ENCODE data around the gene LTA. TPM values are rescaled to one million over a fixed set of nuclear protein-coding genes. Genes with fewer than 3 reads are reported as not detected.

Gene LTA
- total RNA-seq, 1 donor from 2014 or later = not detected

DNA sequence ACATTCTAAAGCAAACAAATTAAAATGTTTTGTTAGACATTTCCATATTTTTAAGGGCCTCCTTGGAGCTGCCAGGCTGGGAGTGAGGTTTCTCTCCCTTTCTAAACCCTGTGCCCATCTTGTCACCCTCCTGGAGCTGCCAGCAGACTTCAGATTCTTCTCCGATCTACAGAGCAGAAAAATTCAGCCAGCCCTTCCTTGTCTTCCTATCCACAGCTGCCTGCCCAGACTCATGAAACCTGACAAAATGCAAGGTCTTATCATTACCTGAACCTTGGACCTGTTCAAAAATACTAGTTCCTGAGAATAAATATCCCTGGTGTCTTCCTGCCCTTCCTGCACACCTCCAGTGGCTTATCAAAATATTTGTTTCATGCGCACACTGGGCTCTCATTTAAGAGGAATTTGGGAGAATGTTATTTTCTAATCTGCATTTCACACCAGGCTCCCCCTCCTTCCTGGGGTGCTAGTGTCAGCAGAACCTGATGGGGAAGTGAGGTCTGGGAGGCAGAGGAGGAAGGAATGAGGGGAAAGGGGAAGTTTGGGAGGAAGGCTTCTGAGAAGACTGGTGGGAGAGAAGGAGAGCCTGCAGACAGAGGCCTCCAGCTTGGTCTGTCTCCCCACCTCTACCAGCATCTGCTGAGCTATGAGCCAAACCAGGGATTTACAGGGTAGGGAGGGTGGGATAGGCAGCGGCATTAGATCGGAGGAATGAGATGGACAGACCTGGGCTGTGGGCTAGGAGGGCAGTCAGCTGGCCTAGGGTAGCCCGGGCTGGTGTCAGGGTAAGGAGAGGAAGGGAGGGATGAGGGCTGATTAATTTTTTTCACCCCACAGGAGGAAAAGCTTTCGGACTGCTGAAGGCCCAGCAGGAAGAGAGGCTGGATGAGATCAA is 42.8 kb downstream of the LTA start, which contains the start of gene AIF1:
Gene AIF1 (plus strand): TSS at position 551 of the 895 bp plus-strand sequence. CDS start 96 bp downstream, at position 647.
- no peak for DNase-seq (ENCODE audit: low read depth)
- no peak within 1 kb of the TSS for H3K4me3 ChIP-seq (ENCODE audit: low read depth, low read length)
- TF ChIP-seq, protein P1, sequence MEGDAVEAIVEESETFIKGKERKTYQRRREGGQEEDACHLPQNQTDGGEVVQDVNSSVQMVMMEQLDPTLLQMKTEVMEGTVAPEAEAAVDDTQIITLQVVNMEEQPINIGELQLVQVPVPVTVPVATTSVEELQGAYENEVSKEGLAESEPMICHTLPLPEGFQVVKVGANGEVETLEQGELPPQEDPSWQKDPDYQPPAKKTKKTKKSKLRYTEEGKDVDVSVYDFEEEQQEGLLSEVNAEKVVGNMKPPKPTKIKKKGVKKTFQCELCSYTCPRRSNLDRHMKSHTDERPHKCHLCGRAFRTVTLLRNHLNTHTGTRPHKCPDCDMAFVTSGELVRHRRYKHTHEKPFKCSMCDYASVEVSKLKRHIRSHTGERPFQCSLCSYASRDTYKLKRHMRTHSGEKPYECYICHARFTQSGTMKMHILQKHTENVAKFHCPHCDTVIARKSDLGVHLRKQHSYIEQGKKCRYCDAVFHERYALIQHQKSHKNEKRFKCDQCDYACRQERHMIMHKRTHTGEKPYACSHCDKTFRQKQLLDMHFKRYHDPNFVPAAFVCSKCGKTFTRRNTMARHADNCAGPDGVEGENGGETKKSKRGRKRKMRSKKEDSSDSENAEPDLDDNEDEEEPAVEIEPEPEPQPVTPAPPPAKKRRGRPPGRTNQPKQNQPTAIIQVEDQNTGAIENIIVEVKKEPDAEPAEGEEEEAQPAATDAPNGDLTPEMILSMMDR (conservative IDR thresholded peaks at IDR 0.05; ENCODE audit: low read depth, low read length) = no peak

DNA sequence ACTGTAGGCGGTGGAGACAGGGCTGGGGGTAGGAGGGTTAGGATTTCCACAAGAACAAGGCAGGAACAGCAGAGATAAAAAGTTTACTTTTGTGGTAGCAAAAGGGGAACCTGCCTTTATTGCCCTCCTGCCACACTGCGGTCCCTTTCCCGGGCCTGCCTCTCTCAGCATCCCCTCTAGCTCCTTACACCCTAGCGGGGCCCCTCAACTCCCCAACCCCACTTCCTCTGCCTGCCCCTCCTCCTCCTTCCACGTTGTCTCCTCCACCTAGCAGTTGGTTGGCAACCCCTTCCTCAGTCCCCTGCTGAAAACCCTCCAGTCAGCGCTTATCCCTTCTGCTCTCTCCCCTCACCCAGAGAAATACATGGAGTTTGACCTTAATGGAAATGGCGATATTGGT is 43.7 kb downstream of the LTA start:
- TF ChIP-seq, protein P1 (conservative IDR thresholded peaks at IDR 0.05; ENCODE audit: low read depth, low read length) = no peak
- no peak overlapping the region for H3K4me3 ChIP-seq (ENCODE audit: low read depth, low read length)
- DNase-seq (ENCODE audit: low read depth) = no peak

DNA sequence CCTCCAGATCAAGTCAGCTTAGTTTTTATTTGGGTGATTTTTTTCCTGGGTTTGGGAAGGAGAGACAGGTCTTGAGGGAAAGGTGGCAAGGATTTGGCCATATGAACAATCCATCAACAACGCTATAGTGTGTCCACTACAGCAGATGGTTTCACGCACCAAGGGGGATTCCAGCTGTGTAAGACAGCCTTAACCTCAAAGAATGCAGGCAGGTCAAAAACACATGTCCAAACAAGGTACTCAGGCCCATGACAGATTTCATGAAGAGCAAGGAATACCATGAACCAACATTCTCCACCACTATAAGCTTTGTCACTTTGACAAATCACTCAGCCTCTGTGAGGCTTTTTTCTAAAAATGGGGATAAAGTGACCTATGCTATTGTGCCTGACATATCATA is 44.9 kb downstream of the LTA start:
- TF ChIP-seq, protein P1 (conservative IDR thresholded peaks at IDR 0.05; ENCODE audit: low read depth, low read length) = no peak
- no peak overlapping the region for H3K4me3 ChIP-seq (ENCODE audit: low read depth, low read length)
- DNase-seq (ENCODE audit: low read depth) = no peak

DNA sequence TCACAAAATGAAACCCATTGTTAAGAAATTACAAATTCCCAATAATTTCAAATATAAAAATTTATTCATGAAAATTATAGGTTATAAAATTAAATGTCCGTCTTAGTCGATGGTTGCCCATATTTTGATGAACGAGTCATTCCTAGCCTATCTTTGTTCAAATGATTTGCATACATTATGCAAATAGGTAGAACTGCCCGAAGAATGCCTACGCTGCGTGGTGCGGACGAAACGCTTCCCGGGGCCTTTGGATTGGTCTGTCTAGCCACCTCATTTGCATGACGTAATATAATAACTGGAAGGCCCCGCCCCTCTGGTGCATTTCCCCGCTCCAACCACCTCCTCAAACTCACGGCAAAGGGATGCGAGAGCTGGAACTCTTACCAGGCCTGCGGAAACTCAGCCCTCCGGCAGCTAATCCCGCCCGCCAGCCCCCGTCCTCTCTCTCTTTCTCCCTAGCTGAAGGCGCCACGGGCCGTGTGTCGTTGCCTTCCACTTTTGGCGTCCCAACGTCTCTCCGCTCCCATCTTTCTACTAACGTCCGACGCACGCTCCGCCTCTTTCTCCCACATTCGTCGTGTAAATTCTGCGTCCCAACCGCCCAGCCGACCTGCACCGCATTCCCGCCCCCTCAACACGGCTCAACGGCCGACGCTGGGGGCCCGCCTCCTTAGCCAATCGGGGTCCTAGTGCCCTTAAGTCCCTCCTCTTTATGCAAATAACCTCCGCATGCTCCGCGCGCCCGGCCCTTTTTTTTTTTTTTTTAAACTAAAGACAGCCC is 47.9 kb downstream of the LTA start:
- peak overlapping the region; percentile 94 for H3K4me3 ChIP-seq (ENCODE audit: low read depth, low read length)
- DNase-seq (ENCODE audit: low read depth) = peak; percentile 90
- TF ChIP-seq, protein P1 (conservative IDR thresholded peaks at IDR 0.05; ENCODE audit: low read depth, low read length) = no peak

DNA sequence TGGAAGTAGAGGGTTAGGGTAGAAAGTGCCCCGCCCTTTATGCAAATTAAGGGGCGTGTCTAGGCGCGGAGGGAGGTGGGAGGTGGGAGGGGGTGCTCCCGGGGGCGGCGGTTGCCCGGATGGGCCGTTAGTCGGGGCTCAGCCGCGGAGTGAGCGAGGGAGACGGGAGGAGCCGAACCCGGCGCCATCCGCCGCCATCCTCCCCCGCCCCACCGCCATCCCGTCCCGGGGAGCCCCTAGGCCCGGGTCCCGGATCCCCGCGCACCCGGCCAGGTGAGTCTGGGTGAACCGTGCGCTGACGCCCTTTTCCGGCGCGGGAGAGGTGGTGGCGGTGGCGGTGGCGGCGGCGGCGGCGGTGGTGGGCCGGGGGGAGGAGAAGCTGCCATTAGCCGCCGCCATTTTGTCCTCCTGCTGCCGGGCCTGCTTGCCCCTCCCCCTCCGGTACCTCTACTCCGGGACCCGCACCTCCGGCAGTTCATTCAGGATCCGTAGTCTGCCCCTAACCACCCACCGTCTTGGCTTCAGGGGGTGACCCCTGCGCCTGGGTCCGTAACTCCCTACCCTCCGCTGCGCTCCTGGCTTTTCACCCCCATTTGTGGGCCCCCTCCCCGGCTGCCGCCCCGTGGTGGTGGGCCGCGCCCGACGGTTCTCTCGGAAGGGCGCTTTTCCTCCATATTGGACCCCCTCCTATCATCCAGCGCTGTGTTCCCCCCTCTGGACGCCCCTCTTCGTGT is 48.7 kb downstream of the LTA start, which contains the start of gene PRRC2A:
Gene PRRC2A (plus strand): TSS at position 130 of the 734 bp plus-strand sequence. CDS start 2,075 bp downstream, outside the sequence.
- peak within 1 kb of the TSS; percentile 94 for H3K4me3 ChIP-seq (ENCODE audit: low read depth, low read length)
- DNase-seq (ENCODE audit: low read depth) = no peak
- TF ChIP-seq, protein P1 (conservative IDR thresholded peaks at IDR 0.05; ENCODE audit: low read depth, low read length) = no peak

DNA sequence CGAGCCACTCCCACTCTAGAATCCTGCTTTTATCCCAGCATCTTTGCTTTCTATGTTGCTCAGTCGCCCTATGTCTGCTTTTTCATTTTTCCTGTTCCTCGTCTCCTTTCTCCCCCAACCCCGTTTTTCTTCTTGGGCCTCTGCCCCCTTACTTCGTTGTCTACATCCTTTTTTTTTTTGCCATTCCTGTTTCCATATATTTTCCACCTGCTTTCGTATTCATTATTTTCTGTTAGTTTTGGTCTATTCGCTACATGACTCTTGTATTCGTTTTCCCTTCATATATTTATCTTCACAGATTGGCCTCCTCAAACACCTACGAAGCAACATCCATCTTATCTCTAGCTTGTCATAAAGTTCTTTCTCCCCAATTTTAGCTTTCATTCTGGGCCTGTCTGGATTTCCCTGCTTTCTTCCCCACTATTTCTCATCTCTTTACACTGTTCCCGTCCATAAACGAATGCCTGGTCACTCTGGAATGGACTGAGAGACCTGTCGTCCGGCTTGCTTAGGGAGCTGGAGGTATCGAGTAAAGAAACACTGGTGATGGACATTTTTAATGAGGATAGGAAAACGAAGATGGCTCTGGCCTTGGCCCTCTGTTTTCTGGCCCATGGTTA is 49.3 kb downstream of the LTA start:
- H3K4me3 ChIP-seq (ENCODE audit: low read depth, low read length) = peak overlapping the region; percentile 94

More for the DNA sequence above, 49.3 kb downstream of the LTA start:
- no peak for DNase-seq (ENCODE audit: low read depth)
- TF ChIP-seq, protein P1 (conservative IDR thresholded peaks at IDR 0.05; ENCODE audit: low read depth, low read length) = no peak

Measured in epithelial cell of proximal tubule (primary cell).